OCI-LY1 (cell line): ENCODE data around the gene DNAH9.

Source experiments
- H2AFZ ChIP-seq: fragments of 200-600 bp; sonication (generic), shearing (Covaris generic); 2 replicates; pipeline ENCODE4 v1.6.0; 2014; ENCODE audit warnings: antibody characterized with exemption, mild to moderate bottlenecking, low read length
- H3F3A ChIP-seq: fragments of 200-600 bp; sonication (generic), shearing (Covaris generic); 2 replicates; pipeline ENCODE4 v1.6.0; 2014; ENCODE audit warnings: mild to moderate bottlenecking, antibody characterized with exemption, low read length, moderate library complexity; ENCODE audit not compliant: insufficient read depth
- H3K27ac ChIP-seq: fragments of 200-600 bp; sonication (generic); 2 replicates; pipeline ENCODE4 v1.5.1; 2014; ENCODE audit warnings: low read length, mixed run types, mild to moderate bottlenecking, low read depth; ENCODE audit not compliant: poor library complexity, severe bottlenecking
- H3K27me3 ChIP-seq: fragments of 200-600 bp; sonication (generic); 2 replicates; pipeline ENCODE4 v1.6.0; 2014; ENCODE audit warnings: antibody characterized with exemption, mild to moderate bottlenecking, low read length, moderate library complexity; ENCODE audit not compliant: insufficient read depth
- H3K36me3 ChIP-seq: fragments of 200-600 bp; sonication (generic); 2 replicates; pipeline ENCODE4 v1.6.1; 2014; ENCODE audit warnings: mild to moderate bottlenecking, antibody characterized with exemption, low read length, moderate library complexity, mixed read lengths; ENCODE audit not compliant: insufficient read depth
- H3K4me1 ChIP-seq: fragments of 200-600 bp; sonication (generic); 2 replicates; pipeline ENCODE4 v1.5.1; 2014; ENCODE audit warnings: mild to moderate bottlenecking, low read length, moderate library complexity; ENCODE audit not compliant: insufficient read depth, severe bottlenecking
- H3K4me2 ChIP-seq: fragments of 200-600 bp; sonication (generic), shearing (Covaris generic); 2 replicates; pipeline ENCODE4 v1.6.1; 2014; ENCODE audit warnings: low read length
- H3K4me3 ChIP-seq: fragments of 200-600 bp; sonication (generic); 2 replicates; pipeline ENCODE4 v1.5.1; 2014; ENCODE audit warnings: low read length, low read depth, mild to moderate bottlenecking, mixed read lengths; ENCODE audit not compliant: poor library complexity, severe bottlenecking
- H3K79me2 ChIP-seq: fragments of 200-600 bp; shearing (Covaris generic); 2 replicates; pipeline ENCODE4 v1.6.1; 2016; ENCODE audit warnings: mixed run types, low read length, mixed read lengths; ENCODE audit not compliant: insufficient read depth
- H3K9ac ChIP-seq: fragments of 200-600 bp; sonication (generic), shearing (Covaris generic); 2 replicates; pipeline ENCODE4 v1.6.1; 2014; ENCODE audit warnings: mild to moderate bottlenecking, low read length, mixed read lengths
- H3K9me2 ChIP-seq: fragments of 200-600 bp; sonication (generic), shearing (Covaris generic); 2 replicates; pipeline ENCODE4 v1.6.1; 2014; ENCODE audit warnings: low read depth, mild to moderate bottlenecking, low read length, mixed read lengths
- H3K9me3 ChIP-seq: fragments of 200-600 bp; shearing (Covaris generic); 2 replicates; pipeline ENCODE4 v1.6.1; 2014; ENCODE audit warnings: low read length, mixed read lengths
- H4K20me1 ChIP-seq: fragments of 200-600 bp; sonication (generic), shearing (Covaris generic); 2 replicates; pipeline ENCODE4 v1.6.0; 2016; ENCODE audit warnings: mild to moderate bottlenecking, low read length; ENCODE audit not compliant: insufficient read depth
- CTCF ChIP-seq: fragments of 200-600 bp; sonication (generic), shearing (Covaris generic); IDR thresholded peaks from 2 replicates; pipeline ENCODE4 v1.5.1; 2017; ENCODE audit warnings: mild to moderate bottlenecking, antibody characterized with exemption, low read length, moderate library complexity, mixed read lengths
- EZH2 ChIP-seq: fragments of 200-600 bp; sonication (generic), shearing (Covaris generic); IDR thresholded peaks from 2 replicates; pipeline ENCODE4 v1.8.0; 2017; ENCODE audit warnings: borderline replicate concordance, mixed run types, mild to moderate bottlenecking, antibody characterized with exemption, low read length, moderate library complexity, mixed read lengths

The DNAH9 gene

DNA sequence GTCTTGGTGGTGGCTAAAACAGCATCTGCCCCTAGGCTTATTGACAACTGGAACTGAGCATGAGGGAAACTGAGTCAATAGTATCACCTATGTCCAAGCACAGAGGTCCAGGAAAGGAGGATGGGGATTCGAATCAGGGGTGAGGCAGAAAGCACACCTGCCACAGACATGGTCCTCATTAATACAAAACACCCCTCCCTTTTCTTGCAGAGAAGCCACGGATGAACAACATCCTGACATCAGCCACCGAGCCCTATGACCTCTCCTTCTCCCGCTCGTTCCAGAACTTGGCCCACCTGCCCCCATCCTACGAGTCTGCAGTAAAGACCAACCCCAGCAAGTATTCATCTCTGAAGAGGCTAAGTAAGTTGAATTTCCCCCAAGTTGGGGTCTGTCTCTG is 42.7 kb upstream of the DNAH9 start:
- no peaks in the 10 kb centered on the region for H3K79me2 ChIP-seq
- no peaks in the 10 kb centered on the region for H3K27me3 ChIP-seq
- H3K36me3 ChIP-seq, result no peaks in the 10 kb centered on the region
- no peak overlapping the region for H2AFZ ChIP-seq
- no peak overlapping the region for H3K4me2 ChIP-seq
- H3K4me3 ChIP-seq, result no peak overlapping the region
- no peaks in the 10 kb centered on the region for H3K4me1 ChIP-seq
- no peaks in the 10 kb centered on the region for H3K9me3 ChIP-seq
- H3F3A ChIP-seq, result no peaks in the 10 kb centered on the region
- no peak overlapping the region for H3K9ac ChIP-seq
- H3K9me2 ChIP-seq, result no peaks in the 10 kb centered on the region
- no peak overlapping the region for H3K27ac ChIP-seq
- TF ChIP-seq EZH2 (no peak), CTCF (no peak)
- H4K20me1 ChIP-seq, result no peaks in the 10 kb centered on the region

GRCh38 chr17:11557727-11558452 is 40.4 kb upstream of the DNAH9 start:
- no peak overlapping the region for H3K9ac ChIP-seq
- H4K20me1 ChIP-seq, result no peaks in the 10 kb centered on the region
- no peak overlapping the region for H3K4me3 ChIP-seq
- no peak overlapping the region for H2AFZ ChIP-seq
- H3K27ac ChIP-seq, result no peak overlapping the region
- H3K4me2 ChIP-seq, result no peak overlapping the region
- H3K9me2 ChIP-seq, result no peaks in the 10 kb centered on the region
- no peaks in the 10 kb centered on the region for H3K79me2 ChIP-seq
- H3F3A ChIP-seq, result no peaks in the 10 kb centered on the region
- no peak for TF ChIP-seq CTCF
- no peak for TF ChIP-seq EZH2
- H3K9me3 ChIP-seq, result no peaks in the 10 kb centered on the region
- H3K27me3 ChIP-seq, result no peaks in the 10 kb centered on the region
- H3K36me3 ChIP-seq, result no peaks in the 10 kb centered on the region
- H3K4me1 ChIP-seq, result no peaks in the 10 kb centered on the region

DNA sequence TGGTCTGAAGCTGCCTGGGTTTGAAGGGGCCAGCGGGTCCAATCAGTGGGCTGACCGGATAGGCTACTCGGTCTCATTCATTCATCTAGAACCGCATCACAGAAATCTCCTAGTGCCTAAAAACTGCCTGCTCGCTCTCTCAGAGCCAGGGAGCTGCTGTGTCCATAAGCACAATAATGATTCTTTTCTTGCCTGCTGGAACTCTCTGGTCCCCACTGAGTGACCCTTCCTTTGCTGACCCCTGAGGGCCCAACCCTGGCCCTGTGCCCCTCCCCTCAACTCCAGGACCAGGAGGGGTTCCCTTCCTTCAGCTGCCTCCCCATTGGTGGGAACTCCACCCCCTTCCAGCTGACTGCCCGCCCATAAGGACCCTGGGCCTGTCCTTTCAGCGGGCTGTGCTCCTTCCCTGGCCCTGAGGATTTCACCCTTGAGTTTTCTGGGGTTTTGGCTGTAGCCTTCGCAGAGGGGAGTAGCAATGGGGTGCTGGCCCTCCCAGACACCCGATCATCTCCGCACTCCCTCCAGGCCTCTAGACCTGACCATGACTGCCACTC is 39.5 kb upstream of the DNAH9 start:
- Histone ChIP-seq H3K4me2 (no peak overlapping the region), H4K20me1 (no peaks in the 10 kb centered on the region), H3K36me3 (no peaks in the 10 kb centered on the region), H3K27ac (no peak overlapping the region), H3K4me1 (no peaks in the 10 kb centered on the region), H3F3A (no peaks in the 10 kb centered on the region), H3K27me3 (no peaks in the 10 kb centered on the region), H3K9me2 (no peaks in the 10 kb centered on the region), H3K79me2 (no peaks in the 10 kb centered on the region), H3K9ac (no peak overlapping the region), H3K4me3 (no peak overlapping the region), H2AFZ (no peak overlapping the region), H3K9me3 (no peaks in the 10 kb centered on the region)
- TF ChIP-seq CTCF (no peak), EZH2 (no peak)
